Endothelial cell (in vitro differentiated cells): ENCODE results near the gene DGKB. TPM values are rescaled to one million over a fixed set of nuclear protein-coding genes. Genes with fewer than 3 reads are reported as not detected.

Experiments used
- DNase-seq: peaks from one replicate; pipeline ENCODE4 v3.0.0; 2021; ENCODE audit warnings: low spot score
- H3K27ac Mint-ChIP-seq: one replicate; pipeline ENCODE4 v1.8.0; 2021; ENCODE audit warnings: mixed read lengths, inconsistent platforms; ENCODE audit not compliant: unreplicated experiment
- H3K27me3 Mint-ChIP-seq: one replicate; pipeline ENCODE4 v1.8.0; 2021; ENCODE audit warnings: mild to moderate bottlenecking, moderate library complexity, mixed read lengths, inconsistent platforms; ENCODE audit not compliant: unreplicated experiment
- H3K36me3 Mint-ChIP-seq: one replicate; pipeline ENCODE4 v1.8.0; 2021; ENCODE audit warnings: mild to moderate bottlenecking, low read depth, mixed read lengths, inconsistent platforms; ENCODE audit not compliant: unreplicated experiment
- H3K4me1 Mint-ChIP-seq: one replicate; pipeline ENCODE4 v1.8.0; 2021; ENCODE audit warnings: mild to moderate bottlenecking, mixed read lengths, inconsistent platforms; ENCODE audit not compliant: unreplicated experiment
- H3K4me3 Mint-ChIP-seq: one replicate; pipeline ENCODE4 v1.8.0; 2021; ENCODE audit warnings: mild to moderate bottlenecking, mixed read lengths, inconsistent platforms; ENCODE audit not compliant: unreplicated experiment
- H3K9me3 Mint-ChIP-seq: one replicate; pipeline ENCODE4 v1.8.0; 2021; ENCODE audit warnings: mixed read lengths, inconsistent platforms; ENCODE audit not compliant: unreplicated experiment
- CTCF ChIP-seq: fragments of 200-600 bp; sonication (generic); IDR thresholded peaks from one replicate; pipeline ENCODE4 v1.5.0; 2021; ENCODE audit warnings: antibody characterized with exemption; ENCODE audit not compliant: unreplicated experiment
- total RNA-seq: library from RNA; stranded (reverse); fragmentation: NEBNext Ultra II Directional; extraction: Animal tissue kit (Norgen Biotek cat#: 25700); gene quantifications from one replicate; pipeline ENCODE4 v1.2.1, GENCODE V29; 2021; ENCODE audit not compliant: unreplicated experiment

The DGKB gene
- total RNA-seq, 1 donor from 2014 or later = 0.46 TPM

GRCh38 chr7:14759785-14760184, 142.8 kb downstream of the DGKB start:
- H3K9me3 Mint-ChIP-seq = no peaks in the 10 kb centered on the region
- no peak for DNase-seq
- H3K27ac Mint-ChIP-seq = no peak overlapping the region
- no peaks in the 10 kb centered on the region for H3K36me3 Mint-ChIP-seq
- no peaks in the 10 kb centered on the region for H3K4me1 Mint-ChIP-seq
- no peak overlapping the region for H3K4me3 Mint-ChIP-seq
- H3K27me3 Mint-ChIP-seq = no peaks in the 10 kb centered on the region
- no peak for TF ChIP-seq CTCF

GRCh38 chr7:14754631-14755030, 147.9 kb downstream of the DGKB start:
- Mint-ChIP-seq H3K4me1 (peaks cover 12% of the 10 kb centered on the region), H3K4me3 (no peak overlapping the region), H3K36me3 (no peaks in the 10 kb centered on the region), H3K27ac (no peak overlapping the region), H3K9me3 (no peaks in the 10 kb centered on the region), H3K27me3 (no peaks in the 10 kb centered on the region)
- TF ChIP-seq CTCF = no peak
- DNase-seq = no peak

GRCh38 chr7:14752301-14752700, 150.2 kb downstream of the DGKB start:
- no peak for TF ChIP-seq CTCF

GRCh38 chr7:14751461-14751860, 151.1 kb downstream of the DGKB start:
- Mint-ChIP-seq H3K9me3 (no peaks in the 10 kb centered on the region), H3K4me3 (no peak overlapping the region), H3K27me3 (no peaks in the 10 kb centered on the region), H3K36me3 (no peaks in the 10 kb centered on the region), H3K4me1 (peaks cover 12% of the 10 kb centered on the region), H3K27ac (no peak overlapping the region)
- DNase-seq = no peak
- no peak for TF ChIP-seq CTCF

More at GRCh38 chr7:14752301-14752700, 150.2 kb downstream of the DGKB start:
- Mint-ChIP-seq H3K4me3 (no peak overlapping the region), H3K4me1 (peaks cover 12% of the 10 kb centered on the region), H3K9me3 (no peaks in the 10 kb centered on the region), H3K27me3 (no peaks in the 10 kb centered on the region), H3K36me3 (no peaks in the 10 kb centered on the region), H3K27ac (no peak overlapping the region)
- no peak for DNase-seq

GRCh38 chr7:14748461-14748860, 154.1 kb downstream of the DGKB start:
- Mint-ChIP-seq H3K4me1 (peaks cover 12% of the 10 kb centered on the region), H3K36me3 (no peaks in the 10 kb centered on the region), H3K9me3 (no peaks in the 10 kb centered on the region), H3K27me3 (no peaks in the 10 kb centered on the region), H3K27ac (no peak overlapping the region), H3K4me3 (no peak overlapping the region)
- TF ChIP-seq CTCF = no peak
- DNase-seq = no peak
